Stimulated activated CD8-positive, alpha-beta memory T cell treated with anti-CD3 and anti-CD28 coated beads, Interleukin-7, amount 100 ng/mL, for 4 hours (primary cell): ENCODE results near the gene CEND1.

Experiments
- DNase-seq, 2 donors: peaks; one replicate each; pipeline ENCODE4 v3.0.0-alpha.2; 2020; ENCODE audit warnings: low read depth in 2 of 2

The CEND1 gene

DNA sequence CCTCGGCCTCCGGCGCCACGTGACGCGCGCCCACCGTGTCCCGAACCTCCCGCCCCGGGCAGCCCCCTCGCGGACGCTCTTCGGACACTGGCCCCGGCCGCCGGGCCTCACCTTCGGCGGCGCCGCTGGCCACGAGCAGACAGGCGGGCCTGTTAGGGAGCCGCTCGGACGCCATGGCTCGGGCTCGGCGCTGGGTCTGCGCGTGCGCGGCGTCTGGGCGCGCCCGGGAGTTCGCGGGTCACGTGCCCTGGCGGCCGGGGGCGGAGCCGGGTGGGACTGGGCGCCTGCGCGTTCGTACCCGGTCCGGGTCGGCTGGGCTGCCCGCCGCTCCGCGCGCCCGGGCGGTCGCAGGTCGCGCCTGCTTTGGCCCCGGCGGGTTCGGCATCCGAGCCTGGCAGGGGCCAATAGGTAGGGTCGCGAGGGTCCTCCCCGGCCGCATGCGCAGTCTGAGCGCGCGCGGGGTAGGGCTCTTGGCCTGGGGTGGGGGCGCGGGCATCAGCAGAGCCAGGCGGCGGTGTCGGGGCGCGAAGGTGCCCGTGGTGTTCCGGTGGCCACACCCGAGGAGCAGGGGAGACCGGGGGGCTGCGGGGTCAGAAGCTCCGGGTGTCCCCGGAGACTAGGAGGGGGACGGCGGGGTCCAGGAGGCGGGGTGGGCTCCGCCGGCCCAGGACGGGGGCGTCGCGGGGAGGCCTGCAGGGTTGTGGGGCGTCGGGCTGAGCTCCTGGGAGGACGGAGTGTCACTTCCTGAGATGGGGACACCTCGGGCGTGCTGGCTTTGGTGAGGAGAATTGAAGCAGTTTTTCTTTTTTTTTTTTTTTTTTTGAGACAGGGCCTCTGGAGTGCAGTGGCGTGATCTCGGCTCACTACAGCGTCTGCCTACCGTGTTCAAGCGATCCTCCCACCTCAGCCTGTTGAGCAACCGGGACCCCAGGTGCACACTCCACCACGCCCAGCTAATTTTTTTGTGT lies 12.3 kb downstream of the CEND1 start, which contains the start of gene GATD1:
GATD1 (minus strand) TSS at position 200 of the 968 bp plus-strand sequence; CDS start at position 175, 25 bp downstream.
- DNase-seq: peak; percentile 82 to 91

DNA sequence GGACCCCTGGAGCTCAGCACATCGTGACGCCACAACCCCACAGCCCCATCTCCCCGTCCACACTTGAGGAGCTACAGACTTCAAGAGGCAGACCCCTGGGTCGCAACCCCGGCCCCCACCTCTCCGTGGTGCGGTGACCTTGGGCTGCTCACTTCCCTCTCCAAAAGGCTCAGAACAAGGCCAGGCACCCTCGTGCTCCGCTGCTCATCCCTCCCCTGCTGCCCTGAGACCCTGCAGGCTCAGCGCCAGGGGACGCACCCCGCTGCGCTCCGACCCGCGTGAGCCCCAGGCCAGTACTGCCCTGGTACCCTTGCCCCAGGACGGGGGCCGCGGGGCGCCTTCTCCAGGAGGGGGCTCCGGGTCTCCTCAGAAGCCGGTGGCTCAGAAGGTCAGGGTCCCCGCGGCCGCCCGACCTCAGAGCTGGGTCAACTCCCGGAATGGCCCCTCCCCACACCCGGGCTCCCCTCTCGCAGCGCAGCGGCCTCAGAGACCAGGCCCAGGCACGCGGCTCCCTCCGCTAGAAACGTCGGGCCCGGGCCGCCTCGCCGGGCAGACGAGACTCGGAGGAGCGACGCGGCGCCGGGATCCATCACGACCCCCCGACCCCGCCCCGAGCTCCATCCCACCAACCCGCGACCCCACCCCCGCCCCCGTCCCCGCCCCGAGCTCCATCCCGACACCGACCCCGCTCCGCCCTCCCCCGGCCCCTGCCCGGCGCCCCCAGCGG lies 13.2 kb downstream of the CEND1 start:
- DNase-seq: no peak

DNA sequence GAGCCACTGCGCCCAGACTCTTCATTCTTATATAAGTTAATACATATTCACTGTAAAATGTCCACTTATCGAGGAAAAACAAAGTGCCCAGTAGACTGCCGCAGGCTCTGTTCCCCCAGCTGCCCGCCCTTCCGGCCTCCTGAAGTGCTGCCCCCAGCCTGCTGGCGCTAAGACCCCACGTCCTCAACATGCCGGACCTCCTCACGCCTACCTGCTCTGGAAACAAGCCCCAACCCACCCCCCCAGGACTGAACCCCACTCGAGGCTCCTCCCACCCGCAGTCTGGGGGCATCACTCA lies 13.7 kb downstream of the CEND1 start:
- no peak for DNase-seq

DNA sequence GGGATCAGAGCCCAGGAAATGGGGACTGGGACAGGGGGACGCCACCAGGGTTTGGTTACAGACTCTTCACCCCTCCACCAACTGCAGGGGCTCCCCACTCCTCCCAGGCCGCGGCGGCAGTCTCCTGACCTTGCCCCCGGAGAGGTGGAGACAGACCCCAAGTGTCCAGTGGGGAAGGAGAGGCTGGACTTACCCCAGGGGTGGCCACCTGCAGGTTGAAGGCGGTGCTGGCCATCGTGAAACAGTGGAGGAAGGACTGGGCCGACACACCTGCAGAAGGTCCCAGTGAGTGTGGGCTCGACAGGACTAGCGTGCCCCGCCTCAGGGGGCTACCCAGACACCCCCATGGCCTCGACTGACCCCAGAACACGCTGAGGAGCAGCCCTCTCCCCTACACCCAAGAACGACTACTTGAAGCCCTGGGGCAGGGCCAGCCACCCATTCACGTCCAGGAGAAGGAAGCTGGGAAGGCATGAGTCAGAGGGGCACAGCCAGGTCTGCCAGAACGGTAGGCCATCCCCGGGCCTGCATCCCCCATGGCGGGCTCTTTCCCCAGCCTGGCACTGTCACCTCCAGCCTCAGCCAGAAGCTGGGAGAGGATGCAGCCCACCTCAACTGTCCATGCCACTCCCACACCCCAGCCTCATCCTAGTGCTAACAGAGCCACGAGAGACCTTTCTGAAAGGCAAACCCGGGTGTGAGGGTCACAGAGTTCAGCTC lies 14.9 kb downstream of the CEND1 start:
- no peak for DNase-seq

DNA sequence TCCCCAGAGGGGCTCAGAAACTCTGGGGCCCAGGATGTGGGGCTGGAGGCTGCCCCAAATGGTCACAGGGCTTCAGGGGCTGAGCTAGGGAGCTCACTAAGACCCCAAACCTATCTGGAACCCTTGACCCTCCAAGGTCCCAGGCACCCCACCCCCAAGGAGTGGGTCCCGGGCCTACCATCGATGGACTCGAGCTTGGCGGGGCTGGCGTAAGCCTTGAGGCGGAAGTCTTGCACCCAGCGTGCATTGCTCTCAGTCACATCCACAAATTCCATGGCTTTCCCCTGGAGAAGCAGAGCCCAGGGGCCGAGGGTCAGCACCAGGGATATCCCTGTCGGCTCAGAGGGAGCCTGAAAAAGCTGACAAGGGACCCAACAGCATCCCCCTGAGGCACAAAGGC lies 16.1 kb downstream of the CEND1 start:
- DNase-seq: no peak

DNA sequence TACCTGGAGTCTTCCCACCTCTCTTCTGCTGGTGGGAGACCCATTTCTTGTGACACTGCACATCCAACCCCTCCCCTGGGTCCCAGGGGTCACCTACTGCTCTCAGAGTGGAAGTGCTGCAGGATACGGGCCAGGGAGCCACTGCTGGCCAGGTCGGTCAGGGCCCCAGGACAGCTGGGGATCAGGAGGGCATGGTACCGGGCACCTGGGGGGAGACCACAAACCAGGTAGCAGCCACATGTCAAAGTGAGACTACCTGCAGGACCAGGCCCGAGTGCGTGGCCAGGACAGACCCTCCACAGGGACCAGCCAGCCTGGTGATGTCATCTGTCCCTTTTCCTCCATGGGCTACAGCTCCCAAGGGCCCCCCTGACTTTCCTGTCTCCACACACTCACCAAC lies 16.5 kb downstream of the CEND1 start:
- no peak for DNase-seq

DNA sequence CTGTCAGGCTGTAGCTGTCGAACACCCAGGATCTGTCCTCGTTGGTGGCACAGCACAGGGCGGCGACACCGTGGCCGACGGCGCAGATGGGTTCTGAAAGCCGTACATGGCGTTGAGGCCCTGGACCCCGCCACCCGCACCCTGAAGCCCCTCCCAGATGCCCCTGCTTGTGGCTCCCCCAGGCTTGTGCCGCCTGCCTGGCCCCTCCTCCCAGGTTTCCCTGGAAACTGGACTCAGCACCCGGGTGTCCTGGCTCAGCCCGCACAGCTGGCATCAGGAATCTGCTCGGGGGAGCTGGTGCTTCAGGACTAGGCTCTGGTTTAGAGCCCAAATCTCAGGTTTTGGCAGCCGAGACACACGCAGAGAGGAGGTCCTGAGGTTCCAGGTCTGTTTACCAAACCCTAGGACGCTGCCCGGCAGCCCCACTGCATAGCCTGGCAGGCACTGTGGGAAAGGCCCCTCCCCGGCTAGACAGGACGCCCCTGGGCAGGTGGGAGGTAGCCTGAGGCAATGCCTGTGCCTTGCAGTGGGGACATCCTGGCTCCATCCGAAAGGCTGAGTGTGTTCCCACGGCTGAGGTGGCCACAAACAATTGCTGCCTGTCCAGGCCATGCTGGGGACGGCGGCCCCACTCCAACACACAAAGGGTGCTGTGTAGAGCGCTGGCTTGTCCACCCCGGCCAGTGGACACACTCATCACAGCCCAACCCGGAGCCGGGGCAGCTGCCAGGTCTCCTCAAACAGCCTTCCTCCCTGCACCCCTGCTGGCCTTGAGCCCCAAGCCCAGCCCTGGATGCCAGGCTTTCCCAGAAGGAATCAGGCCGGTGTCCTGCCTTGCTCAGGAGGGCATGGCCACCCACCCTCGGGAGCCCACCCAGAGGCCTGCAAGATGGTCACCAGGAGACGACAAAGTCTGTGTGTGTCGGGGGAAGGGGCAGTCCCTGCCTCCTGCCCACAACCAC lies 17.2 kb downstream of the CEND1 start:
- DNase-seq: no peak

DNA sequence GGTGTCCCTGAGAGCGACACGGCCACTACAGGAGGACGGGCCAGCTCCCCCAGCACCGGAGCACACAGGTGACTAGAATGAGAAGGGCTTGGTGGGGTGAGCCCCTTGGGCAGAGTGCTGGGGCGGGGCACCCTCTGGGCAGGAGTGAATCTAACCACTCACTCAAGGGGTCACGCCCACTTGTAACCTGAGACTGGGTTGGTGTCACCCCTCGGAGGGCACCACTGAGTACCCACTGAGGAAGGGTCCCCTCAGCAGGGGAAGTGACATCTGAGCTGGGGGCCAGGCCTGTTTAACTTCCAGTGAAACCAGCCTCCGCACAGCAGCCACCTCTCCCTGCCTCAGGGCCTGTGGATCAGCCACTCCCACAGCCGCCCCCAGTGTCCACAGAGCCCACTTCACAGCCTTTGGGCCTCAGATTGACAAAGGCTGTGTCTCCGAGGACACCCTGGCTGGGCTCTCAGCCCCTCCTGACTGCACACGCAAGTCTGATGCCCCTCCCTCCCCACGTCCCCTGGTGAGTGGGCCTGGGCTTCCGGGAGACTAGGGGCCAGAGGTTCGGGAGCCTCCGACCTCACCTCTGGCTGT lies 18.2 kb downstream of the CEND1 start:
- no peak for DNase-seq

DNA sequence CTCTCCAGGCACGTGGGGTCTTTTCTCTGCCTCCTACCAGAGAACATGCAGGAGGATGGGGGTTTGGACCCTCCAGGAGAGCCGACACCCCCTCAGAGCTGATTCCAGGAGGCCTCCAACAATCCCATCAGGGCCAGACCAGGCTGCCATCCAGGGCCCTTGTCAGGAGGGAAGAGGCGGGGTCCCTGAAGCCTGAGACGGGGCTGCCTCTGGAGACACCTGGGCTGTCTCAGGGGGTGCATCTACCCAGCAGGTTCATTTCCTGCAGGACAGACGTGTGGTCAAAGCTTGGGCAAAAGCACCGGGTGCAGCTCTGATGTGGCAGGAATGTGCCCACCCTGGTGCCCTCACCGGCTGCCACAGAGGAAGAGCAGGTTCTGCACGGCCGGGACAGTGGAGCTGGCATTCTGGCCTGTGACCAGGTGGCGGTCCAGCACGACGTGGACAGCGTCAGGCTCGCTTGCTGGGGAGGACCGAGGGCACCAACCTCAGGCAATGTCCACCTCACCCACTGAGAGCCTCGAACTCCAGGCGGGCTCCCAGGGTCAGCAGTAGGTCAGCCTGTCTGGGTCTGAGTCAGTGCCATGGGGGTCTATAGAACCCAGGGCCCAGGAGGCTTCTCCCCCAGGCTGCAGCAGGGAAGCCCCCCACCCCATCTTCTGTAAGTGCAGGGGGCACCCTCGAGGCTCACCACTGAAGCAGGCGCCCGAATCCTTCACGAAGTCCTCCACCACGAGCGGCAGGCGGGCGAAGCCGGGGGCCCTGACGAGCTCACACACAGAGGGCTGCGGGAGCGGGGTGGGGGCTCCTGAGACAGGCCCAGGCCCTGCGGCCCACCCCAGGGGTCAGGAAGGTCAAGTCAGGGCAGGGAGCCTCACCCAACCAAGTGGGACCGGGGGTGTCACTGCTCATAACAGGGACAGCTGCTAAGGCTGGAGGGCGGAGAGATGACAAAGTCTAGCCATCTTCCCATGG lies 19.0 kb downstream of the CEND1 start:
- no peak for DNase-seq

DNA sequence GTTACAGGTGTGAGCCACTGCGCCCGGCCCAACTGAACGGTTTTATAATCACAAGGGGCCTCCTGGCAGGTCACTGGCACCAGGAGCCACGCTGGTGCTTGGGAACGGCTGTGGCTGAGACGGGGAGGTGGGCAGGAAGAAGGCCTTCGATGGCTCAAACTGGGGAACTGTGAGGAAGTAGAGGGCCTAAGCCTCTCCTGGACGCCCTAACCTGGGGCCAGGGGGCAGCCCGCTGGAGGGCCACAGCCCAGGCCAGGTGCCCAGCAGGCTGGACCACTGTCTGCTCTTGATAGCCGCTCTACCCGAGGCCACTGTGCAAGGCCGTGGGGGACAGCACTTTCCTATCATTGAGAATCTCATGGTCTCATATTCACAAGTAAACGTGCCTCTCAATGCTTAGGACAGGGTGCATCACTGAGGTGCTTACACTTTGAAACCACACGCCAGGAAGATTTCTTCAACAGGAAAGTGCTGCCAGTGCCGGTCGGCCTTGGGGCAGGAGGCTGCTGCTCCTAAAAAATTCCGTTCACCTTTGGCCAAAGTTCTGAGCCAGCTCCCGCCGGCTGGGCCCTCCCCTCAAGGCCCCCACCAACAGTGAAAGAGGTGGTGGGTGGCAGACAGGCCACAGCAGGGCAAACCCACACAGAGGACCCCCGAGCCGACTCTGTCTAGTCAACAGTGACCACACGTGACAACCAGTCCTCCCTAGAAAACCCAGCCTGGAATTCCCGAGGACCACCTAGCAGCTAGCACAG lies 19.8 kb downstream of the CEND1 start:
- no peak for DNase-seq

DNA sequence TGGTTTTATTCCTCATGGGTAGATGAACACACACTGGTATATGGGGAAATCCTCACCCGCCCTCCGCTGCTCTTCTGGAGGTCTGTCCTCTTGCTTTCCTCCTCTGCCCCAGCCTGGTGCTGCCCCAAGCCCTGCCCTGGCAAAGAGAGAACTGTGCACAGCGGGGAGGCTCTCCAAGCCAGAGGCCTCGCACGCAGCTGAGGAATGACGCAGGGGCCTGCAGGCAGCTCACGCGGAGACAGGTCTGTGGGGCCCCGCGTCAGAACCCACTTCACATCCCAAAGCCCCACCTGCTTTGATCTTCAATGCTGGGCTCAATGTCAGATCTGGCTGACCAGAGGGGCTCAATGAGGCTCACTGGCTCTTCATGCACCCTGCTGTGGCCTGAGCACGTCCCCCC lies 22.7 kb downstream of the CEND1 start:
- DNase-seq: no peak

DNA sequence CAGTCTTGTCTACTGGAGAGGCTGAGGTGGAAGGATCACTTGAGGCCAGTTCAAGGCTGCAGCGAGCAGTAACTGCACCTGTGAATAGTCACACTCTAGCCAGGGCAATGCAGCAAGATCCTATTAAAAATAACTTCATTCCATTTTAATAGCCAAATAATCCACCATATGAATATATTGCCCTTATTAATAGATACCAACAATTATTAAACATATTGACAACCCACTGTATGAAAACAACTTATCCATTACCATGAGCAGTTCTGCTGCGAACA lies 23.0 kb downstream of the CEND1 start:
- DNase-seq: no peak

DNA sequence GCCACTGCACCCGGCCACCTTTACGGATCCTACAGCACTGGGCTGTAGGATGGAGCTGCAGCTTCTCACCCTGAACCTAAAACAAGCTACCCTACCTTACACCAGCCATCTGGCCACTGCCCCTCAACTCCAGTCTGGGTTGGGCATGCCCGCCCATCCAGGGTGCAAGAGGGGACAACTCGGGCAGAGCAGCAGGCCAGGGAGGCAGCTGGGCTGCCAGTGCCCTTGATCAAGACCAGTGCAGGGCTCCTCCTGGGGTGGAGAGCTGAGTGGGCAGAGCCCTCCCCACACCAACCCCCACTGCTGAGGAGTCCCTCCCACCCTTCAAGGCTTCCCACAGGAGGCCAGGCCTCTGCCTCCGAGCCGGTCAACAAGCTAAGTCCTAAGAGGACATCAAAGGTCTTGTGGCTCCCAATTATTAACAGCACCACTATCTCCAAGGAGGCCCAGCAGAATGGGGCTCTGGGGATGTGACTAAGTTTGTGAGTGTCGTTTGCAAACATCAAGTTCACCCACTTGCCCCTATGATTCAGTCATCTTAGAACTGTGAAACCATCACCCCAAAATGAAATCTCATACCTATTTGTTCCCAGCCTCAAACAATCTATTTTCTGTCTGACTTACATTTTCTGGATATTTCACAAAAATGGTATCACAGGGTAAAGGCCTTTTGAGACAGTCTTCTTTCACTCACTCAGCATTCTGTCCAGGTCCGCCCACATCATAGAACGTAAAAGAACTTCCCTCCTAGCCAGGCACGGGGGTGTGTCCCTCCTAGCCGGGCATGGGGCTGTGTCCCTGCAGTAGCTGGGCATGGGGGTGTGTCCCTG lies 23.6 kb downstream of the CEND1 start:
- DNase-seq: no peak

DNA sequence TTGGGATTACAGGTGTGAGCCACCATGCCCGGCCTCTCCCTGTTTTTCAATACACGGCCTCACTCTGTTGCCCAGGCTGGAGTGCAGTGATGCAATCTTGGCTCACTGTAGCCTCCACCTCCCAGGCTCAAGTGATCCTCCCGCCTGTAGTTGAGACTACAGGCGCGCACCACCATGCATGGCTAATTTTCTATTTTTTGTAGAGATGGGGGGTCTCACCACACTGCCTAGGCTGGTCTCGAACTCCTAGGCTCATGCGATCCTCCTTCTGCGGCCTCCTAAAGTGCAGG lies 24.1 kb downstream of the CEND1 start:
- DNase-seq: no peak

DNA sequence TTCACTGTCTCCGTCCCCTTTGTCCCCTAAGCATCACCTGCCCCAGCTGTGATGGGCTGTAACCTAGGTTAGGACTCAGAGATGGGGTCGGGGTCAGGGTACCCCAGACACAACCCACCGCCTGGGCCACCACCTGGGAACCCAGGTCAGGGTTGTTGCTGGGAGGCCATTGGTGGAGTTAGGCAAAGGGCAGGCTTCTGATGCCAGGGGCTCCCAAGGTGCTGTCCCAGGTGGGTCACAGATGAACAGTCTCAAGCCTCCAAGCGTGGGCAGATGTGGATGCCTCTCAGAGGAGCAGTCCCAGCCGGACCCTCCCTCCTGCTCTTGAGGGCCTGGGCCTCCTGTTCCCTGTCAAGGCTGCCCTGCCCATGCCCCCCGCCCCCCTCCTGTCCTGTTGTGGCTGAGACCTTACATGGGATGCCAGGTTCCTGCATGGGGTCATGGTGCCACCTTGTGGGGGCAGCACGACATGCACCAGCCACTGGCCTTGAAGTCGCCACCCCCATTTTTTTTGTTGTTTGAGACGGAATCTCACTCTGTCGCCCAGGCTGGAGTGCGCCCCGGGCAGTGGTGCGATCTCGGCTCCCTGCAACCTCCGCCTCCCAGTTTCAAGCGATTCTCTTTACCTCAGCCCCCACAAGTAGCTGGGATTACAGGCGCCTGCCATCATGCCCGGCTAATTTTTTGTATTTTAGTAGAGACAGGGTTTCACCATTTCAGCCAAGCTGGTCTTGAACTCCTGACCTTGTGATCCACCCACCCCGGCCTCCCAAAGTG lies 24.7 kb downstream of the CEND1 start:
- peak in 1 of 2 donors; percentile 39 for DNase-seq

DNA sequence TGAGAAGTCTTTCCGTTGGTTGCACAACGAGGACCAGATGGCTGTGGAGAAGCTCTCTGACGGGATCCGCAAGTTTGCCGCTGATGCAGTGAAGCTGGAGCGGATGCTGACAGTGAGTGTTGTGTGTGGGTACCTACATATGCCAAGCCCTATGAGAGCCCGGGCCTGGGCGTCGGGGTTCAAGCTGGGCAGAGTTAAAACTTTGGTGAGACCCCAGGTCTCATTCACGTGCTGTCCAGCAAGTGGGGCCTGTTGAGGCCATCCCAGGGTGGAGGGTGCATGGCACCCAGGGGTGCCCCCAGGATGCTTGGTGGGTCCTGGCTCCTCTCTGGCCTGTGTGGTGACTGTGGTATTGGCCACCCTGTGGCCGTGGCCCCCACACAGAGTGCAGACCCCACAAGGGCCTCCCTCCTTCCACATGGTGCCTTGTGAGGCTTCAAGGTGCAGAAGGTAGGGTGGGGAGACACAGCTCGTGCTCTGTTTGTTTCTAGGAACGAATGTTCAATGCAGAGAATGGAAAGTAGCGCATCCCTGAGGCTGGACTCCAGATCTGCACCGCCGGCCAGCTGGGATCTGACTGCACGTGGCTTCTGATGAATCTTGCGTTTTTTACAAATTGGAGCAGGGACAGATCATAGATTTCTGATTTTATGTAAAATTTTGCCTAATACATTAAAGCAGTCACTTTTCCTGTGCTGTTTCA lies 25.4 kb downstream of the CEND1 start:
- DNase-seq: no peak
